ENCODE results near the gene NR4A3.

- no peak for TF ChIP-seq CTCF (IDR thresholded peaks at IDR 0.05; ENCODE audit: borderline replicate concordance, extremely low read depth, low read length, poor library complexity, severe bottlenecking)
- TF ChIP-seq EZH2 (IDR thresholded peaks at IDR 0.05; ENCODE audit: borderline replicate concordance, low read depth, low read length, severe bottlenecking): no peak
Observed at GRCh38 chr9:99834474-99834873, 12.8 kb downstream of the NR4A3 start.

All from DND-41 (cell line).